ENCODE measurements around the gene CNDP2.

The CNDP2 gene

GRCh38 chr18:74453016-74453566, 43.1 kb upstream of the CNDP2 start:
- ChIA-PET POLR2A (no interaction called here), CTCF (no interaction called here)
- no peak for TF ChIP-seq ZNF384 (IDR thresholded peaks at IDR 0.05)
- TF ChIP-seq ARNT (IDR thresholded peaks at IDR 0.05), result no peak
- no peak for DNase-seq (ENCODE audit: extremely low spot score)

GRCh38 chr18:74453642-74454198, 42.4 kb upstream of the CNDP2 start:
- ChIA-PET CTCF (no interaction called here), POLR2A (no interaction called here)
- no peak for DNase-seq (ENCODE audit: extremely low spot score)
- TF ChIP-seq ZNF384 (IDR thresholded peaks at IDR 0.05), result no peak
- TF ChIP-seq CTBP1 (IDR thresholded peaks at IDR 0.05; ENCODE audit: borderline replicate concordance), result no peak
- TF ChIP-seq SP1 (IDR thresholded peaks at IDR 0.05), result no peak
- no peak for TF ChIP-seq TARDBP (IDR thresholded peaks at IDR 0.05)
- TF ChIP-seq FOXK2 (IDR thresholded peaks at IDR 0.05), result no peak

- DNase-seq (ENCODE audit: extremely low spot score), result no peak
- POLR2A ChIA-PET, result no interaction called here
- TF ChIP-seq FOXK2 (IDR thresholded peaks at IDR 0.05) (no peak), BHLHE40 (IDR thresholded peaks at IDR 0.05; ENCODE audit: borderline replicate concordance) (no peak), TARDBP (IDR thresholded peaks at IDR 0.05) (no peak), ELF4 (IDR thresholded peaks at IDR 0.05) (no peak), FOXA1 (IDR thresholded peaks at IDR 0.05) (no peak), SP1 (IDR thresholded peaks at IDR 0.05) (no peak), LEF1 (IDR thresholded peaks at IDR 0.05; ENCODE audit: borderline replicate concordance) (no peak), PKNOX1 (IDR thresholded peaks at IDR 0.05) (no peak), HDGF (IDR thresholded peaks at IDR 0.05; ENCODE audit: borderline replicate concordance) (no peak), L3MBTL2 (conservative IDR thresholded peaks at IDR 0.05) (no peak), FOXM1 (IDR thresholded peaks at IDR 0.05; ENCODE audit: borderline replicate concordance) (no peak), ZNF384 (IDR thresholded peaks at IDR 0.05) (no peak), ARNT (IDR thresholded peaks at IDR 0.05) (no peak), CTBP1 (IDR thresholded peaks at IDR 0.05; ENCODE audit: borderline replicate concordance) (no peak), SUZ12 (IDR thresholded peaks at IDR 0.05) (no peak), NFRKB (IDR thresholded peaks at IDR 0.05) (no peak)
- CTCF ChIA-PET, result no interaction called here
These were observed 41.8 kb upstream of the CNDP2 start for GRCh38 chr18:74454279-74454751.

- CTCF ChIA-PET, result interaction anchor here (0.6 kb wide), 1 partner anchor 475 kb away, joined by 10 read pairs; no protein-coding TSS in a partner anchor
- POLR2A ChIA-PET, result no interaction called here
- no peak for DNase-seq (ENCODE audit: extremely low spot score)
- no peak for TF ChIP-seq CTBP1 (IDR thresholded peaks at IDR 0.05; ENCODE audit: borderline replicate concordance)
- TF ChIP-seq LEF1 (IDR thresholded peaks at IDR 0.05; ENCODE audit: borderline replicate concordance), result no peak
- no peak for TF ChIP-seq PKNOX1 (IDR thresholded peaks at IDR 0.05)
- TF ChIP-seq BHLHE40 (IDR thresholded peaks at IDR 0.05; ENCODE audit: borderline replicate concordance), result no peak
- no peak for TF ChIP-seq ZNF384 (IDR thresholded peaks at IDR 0.05)
- no peak for TF ChIP-seq ELF4 (IDR thresholded peaks at IDR 0.05)
- TF ChIP-seq SUZ12 (IDR thresholded peaks at IDR 0.05), result no peak
- no peak for TF ChIP-seq NFRKB (IDR thresholded peaks at IDR 0.05)
- TF ChIP-seq L3MBTL2 (conservative IDR thresholded peaks at IDR 0.05), result no peak
- TF ChIP-seq SP1 (IDR thresholded peaks at IDR 0.05), result no peak
- no peak for TF ChIP-seq HDGF (IDR thresholded peaks at IDR 0.05; ENCODE audit: borderline replicate concordance)
These were observed 40.8 kb upstream of the CNDP2 start for GRCh38 chr18:74455386-74455785.

GRCh38 chr18:74456017-74456348, 40.2 kb upstream of the CNDP2 start:
- CTCF ChIA-PET, result interaction anchor here (0.6 kb wide), 1 partner anchor 476 kb away, joined by 10 read pairs; no protein-coding TSS in a partner anchor
- TF ChIP-seq HDGF (IDR thresholded peaks at IDR 0.05; ENCODE audit: borderline replicate concordance) (no peak), CTBP1 (IDR thresholded peaks at IDR 0.05; ENCODE audit: borderline replicate concordance) (no peak), SUZ12 (IDR thresholded peaks at IDR 0.05) (no peak), LEF1 (IDR thresholded peaks at IDR 0.05; ENCODE audit: borderline replicate concordance) (no peak), L3MBTL2 (conservative IDR thresholded peaks at IDR 0.05) (no peak), TARDBP (IDR thresholded peaks at IDR 0.05) (no peak), ZNF384 (IDR thresholded peaks at IDR 0.05) (no peak), ARNT (IDR thresholded peaks at IDR 0.05) (no peak), NFRKB (IDR thresholded peaks at IDR 0.05) (no peak), FOXA1 (IDR thresholded peaks at IDR 0.05) (no peak), ELF4 (IDR thresholded peaks at IDR 0.05) (no peak), FOXK2 (IDR thresholded peaks at IDR 0.05) (no peak), SP1 (IDR thresholded peaks at IDR 0.05) (no peak), FOXM1 (IDR thresholded peaks at IDR 0.05; ENCODE audit: borderline replicate concordance) (no peak), PKNOX1 (IDR thresholded peaks at IDR 0.05) (no peak), BHLHE40 (IDR thresholded peaks at IDR 0.05; ENCODE audit: borderline replicate concordance) (no peak)
- POLR2A ChIA-PET, result no interaction called here
- DNase-seq (ENCODE audit: extremely low spot score), result no peak

- POLR2A ChIA-PET, result no interaction called here
- no peak for DNase-seq (ENCODE audit: extremely low spot score)
- TF ChIP-seq FOXK2 (IDR thresholded peaks at IDR 0.05) (no peak), ZNF384 (IDR thresholded peaks at IDR 0.05) (no peak), CTBP1 (IDR thresholded peaks at IDR 0.05; ENCODE audit: borderline replicate concordance) (no peak), SUZ12 (IDR thresholded peaks at IDR 0.05) (no peak), TARDBP (IDR thresholded peaks at IDR 0.05) (no peak), FOXA1 (IDR thresholded peaks at IDR 0.05) (no peak), ARNT (IDR thresholded peaks at IDR 0.05) (no peak), HDGF (IDR thresholded peaks at IDR 0.05; ENCODE audit: borderline replicate concordance) (no peak), NFRKB (IDR thresholded peaks at IDR 0.05) (no peak), LEF1 (IDR thresholded peaks at IDR 0.05; ENCODE audit: borderline replicate concordance) (no peak), SP1 (IDR thresholded peaks at IDR 0.05) (no peak), L3MBTL2 (conservative IDR thresholded peaks at IDR 0.05) (no peak), ELF4 (IDR thresholded peaks at IDR 0.05) (no peak), PKNOX1 (IDR thresholded peaks at IDR 0.05) (no peak), FOXM1 (IDR thresholded peaks at IDR 0.05; ENCODE audit: borderline replicate concordance) (no peak)
- CTCF ChIA-PET, result no interaction called here
These were observed 39.7 kb upstream of the CNDP2 start for GRCh38 chr18:74456349-74457042.
